Kidney tubule cell (primary cell): ENCODE measurements around the gene UNC45A.
"Not testable (repeated sequence)": the region's sequence is repeated elsewhere in the genome, so short reads cannot be mapped to it uniquely, and the experiment has no call there.

Experiments
- DNase-seq: peaks from one replicate; pipeline ENCODE4 v3.0.0-alpha.2; 2018; ENCODE audit warnings: low spot score

Gene UNC45A

DNA sequence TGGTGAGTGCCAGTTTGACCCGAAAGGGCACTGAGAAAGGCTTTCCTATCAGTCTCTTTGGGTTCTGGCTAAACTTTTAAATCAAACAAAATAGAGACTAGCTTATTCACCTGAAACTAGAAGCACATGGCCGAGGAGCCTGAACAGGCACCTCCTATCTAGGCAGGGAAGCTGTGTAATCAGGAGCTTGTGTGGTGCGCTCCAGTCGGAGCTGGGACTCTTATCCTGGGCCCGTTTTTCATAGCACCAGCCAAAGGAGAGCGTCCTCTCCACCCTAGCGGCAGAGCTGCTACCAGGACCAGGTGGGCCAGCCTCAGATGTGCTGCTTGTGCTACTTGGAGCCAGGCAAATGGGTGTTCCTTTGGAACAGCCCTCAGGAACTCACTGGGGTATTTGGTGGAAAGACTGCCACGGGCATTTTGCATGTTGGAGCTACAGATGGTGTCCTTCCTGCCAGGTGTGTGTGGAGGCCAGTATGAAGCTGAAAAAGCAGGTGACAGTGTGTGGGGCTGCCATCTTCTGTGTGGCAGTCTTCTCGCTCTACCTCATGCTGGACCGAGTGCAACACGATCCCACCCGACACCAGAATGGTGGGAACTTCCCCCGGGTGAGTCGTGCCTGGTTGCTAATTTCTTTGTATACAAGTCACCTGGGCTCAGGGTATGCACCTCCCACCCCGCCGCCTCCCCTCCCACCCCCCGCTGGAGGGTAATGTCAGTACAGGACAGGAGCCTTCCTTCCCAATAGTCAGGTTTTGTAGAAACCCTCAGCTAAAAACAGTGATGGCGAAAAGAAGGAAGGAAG, 31.1 kb upstream of the UNC45A start:
- peak; percentile 43 for DNase-seq

DNA sequence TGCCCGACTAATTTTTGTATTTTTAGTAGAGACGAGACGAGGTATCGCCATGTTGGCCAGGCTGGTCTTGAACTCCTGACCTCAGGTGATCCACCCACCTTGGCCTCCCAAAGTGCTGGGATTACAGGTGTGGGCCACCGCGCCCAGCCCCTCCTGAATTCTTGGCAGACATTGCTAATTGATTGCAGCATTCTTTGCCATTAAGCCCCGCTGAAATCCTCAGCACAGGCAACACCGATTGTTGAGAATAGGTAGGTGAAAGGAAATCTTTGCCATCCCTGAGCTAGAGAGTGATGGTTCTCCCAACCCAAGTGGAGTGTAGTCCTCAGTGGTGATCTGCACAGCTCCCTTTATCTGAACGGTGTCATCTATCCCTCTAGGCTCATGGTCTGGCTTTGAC, 30.3 kb upstream of the UNC45A start:
- DNase-seq = no peak

DNA sequence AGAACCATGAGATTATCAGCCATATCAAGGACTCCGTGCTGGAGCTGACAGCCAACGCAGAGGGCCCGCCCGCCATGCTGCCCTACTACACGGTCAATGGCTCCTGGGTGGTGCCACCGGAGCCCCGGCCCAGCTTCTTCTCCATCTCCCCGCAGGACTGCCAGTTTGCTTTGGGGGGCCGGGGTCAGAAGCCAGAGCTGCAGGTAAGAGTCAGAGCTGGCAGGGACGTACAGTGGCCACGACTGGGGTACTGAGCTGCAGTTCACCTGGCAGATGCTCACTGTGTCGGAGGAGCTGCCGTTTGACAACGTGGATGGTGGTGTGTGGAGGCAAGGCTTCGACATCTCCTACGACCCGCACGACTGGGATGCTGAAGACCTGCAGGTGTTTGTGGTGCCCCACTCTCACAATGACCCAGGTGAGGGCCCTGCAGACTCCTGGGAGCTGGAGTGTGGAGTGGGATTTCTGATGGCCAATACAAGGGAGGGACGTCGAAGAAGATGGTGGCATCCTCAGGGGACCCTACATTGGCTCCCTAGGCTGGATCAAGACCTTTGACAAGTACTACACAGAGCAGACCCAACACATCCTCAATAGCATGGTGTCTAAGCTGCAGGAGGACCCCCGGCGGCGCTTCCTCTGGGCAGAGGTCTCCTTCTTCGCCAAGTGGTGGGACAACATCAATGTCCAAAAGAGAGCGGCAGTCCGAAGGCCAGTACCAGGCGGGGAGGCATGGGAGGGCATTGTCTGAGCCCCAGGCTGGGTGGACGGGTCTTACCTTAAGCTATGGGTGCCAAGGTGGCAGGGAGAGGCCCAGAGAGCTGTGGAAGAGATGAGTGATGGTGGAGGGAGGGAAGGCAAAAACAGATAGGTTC, 29.5 kb upstream of the UNC45A start:
- DNase-seq = no peak

DNA sequence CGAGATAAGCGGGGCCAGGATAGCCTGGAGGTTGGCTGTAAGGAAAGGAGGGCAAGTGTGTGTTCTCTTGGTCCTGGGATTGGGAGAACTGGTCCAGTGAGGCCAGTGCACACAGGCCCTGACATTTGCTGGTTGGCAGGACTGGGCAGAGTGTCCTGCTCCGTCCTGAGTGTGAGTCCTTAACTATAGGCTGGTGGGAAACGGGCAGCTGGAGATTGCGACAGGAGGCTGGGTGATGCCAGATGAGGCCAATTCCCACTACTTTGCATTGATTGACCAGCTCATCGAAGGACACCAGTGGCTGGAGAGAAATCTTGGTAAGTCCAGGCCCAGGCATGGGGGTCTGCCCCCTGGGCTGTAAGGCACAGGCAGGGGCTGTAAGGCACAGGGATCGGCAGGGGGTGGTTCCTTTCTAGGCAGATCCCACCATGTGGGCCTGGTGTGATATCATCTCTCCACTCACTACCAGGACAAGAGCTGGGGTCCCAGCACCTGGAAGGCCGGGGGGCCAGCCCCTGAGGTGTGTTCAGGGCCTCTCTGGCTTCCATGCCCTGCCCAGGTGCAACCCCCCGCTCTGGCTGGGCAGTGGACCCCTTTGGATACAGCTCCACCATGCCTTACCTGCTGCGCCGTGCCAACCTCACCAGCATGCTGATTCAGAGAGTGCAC, 28.8 kb upstream of the UNC45A start:
- no peak for DNase-seq

DNA sequence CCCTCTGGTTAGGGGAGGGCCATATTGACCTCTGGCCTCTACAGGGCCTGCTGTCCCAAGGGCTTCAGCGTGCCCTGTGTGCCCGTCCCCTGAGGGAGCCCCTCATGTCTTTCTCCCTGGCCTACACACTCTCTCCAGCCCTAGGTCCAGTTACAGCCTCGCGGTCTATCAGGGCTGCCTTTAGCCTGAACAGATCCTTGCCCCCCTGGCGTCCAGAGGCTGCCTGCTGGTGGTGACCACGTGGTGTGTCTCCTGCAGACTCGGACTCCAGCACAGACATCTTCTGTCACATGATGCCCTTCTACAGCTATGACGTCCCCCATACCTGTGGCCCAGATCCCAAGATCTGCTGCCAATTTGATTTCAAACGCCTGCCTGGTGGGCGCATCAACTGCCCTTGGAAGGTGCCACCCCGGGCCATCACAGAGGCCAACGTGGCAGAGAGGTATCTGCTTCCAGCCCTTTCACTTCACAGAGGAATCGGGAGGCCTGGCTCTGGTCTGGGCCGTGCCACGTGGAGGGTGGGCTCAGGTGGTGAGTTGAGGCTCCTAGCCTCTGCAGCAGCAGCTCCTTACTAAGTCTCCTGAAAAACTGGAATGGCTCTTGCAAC, 27.9 kb upstream of the UNC45A start:
- no peak for DNase-seq

DNA sequence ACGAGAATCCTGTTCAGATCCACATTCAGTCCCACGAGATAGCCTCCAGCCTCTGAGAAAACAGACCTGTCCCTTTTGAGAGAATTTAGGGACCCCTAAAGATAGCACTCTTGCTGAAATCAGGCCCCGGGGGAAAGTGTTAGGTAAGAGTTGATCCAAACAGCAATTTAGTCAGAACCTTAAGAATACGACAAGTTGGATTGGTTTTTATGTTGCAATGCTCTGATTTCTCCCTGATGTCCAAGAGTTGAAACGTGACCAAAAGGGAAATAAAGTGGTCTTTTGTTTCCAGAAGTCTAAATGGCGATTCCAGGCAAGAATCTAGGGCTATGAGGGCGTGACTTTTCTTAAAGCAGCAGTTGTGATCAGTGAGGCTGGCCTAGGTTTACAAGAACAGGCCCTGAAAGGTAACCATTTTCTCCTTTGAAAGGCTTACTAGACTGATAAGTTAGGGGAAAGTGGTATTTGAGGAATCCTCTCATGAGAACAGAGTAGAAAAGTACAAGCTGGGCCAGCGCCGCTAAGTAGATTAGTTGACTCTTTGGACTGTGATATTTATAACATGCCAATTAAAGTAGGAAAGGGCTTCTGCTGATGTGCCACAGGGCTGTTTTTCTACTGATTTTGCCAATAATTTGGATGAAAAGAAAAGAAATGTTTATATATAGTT, 27.1 kb upstream of the UNC45A start:
- DNase-seq = no peak

DNA sequence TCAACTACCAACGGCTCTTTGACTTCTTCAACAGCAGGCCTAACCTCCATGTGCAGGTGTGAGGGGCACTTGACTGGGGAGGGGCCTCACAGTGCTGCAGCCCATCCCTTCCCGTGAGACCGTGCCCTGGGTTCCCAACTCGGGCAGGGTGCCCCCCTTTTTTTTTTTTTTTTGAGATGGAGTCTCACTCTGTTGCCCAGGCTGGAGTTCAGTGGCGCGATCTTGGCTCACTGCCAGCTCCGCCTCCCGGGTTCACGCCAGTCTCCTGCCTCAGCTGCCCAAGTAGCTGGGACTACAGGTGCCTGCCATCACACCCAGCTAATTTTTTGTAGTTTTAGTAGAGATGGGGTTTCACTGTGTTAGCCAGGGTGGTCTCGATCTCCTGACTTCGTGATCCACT, 25.6 kb upstream of the UNC45A start:
- not testable (repeated sequence) for DNase-seq

DNA sequence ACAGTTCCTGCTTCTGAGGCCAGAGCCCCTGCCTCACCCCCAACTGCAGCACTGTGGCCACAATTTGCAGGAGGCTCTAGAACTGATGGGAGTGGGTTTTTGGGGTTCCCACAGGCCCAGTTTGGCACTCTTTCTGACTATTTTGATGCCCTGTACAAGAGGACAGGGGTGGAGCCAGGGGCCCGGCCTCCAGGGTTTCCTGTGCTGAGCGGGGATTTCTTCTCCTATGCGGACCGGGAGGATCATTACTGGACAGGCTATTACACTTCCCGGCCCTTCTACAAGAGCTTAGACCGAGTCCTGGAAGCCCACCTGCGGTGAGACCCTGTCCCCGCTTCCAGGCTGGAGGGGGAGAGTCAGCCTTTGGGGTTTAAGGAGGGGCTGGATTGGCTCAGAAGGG, 25.1 kb upstream of the UNC45A start:
- DNase-seq = no peak

DNA sequence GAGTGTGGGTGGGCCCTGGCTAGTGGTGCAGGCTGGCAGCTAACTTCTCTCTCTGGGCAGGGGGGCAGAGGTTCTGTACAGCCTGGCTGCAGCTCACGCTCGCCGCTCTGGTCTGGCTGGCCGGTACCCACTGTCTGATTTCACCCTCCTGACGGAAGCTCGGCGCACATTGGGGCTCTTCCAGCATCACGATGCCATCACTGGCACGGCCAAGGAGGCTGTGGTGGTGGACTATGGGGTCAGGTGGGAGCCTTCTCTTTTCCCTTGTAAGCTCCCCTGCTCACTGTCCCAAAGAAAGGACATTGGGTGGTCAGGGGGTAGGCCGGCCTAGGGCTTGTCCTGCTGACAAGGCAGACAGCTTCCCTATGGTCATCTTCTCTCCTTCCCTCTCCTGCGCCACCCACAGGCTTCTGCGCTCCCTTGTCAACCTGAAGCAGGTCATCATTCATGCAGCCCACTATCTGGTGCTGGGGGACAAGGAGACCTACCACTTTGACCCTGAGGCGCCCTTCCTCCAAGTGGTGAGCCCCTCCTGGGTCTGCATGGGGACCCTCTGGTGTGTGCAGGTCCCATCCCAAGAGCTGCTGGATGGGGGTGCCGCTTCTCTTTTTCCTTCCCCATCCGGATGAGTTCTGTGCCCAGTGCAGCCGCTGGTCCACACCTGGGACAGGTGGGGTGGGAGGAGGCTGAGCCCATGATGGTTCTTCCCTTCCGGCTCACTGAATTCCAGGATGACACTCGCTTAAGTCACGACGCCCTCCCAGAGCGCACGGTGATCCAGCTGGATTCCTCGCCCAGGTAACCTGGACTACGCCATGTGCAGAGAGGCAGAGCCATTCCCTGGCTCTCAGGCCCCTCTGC, 24.4 kb upstream of the UNC45A start:
- DNase-seq = no peak

DNA sequence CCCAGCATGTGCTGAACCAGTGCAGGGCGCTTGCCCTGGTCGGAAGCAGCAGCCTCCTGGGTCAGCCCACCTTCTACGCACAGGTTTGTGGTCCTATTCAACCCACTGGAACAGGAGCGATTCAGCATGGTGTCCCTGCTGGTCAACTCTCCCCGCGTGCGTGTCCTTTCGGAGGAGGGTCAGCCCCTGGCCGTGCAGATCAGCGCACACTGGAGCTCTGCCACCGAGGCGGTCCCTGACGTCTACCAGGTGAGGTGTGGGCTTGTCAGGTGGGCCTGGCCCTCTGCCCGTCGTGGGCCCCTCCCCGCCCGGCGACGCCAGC, 23.8 kb upstream of the UNC45A start:
- no peak for DNase-seq

DNA sequence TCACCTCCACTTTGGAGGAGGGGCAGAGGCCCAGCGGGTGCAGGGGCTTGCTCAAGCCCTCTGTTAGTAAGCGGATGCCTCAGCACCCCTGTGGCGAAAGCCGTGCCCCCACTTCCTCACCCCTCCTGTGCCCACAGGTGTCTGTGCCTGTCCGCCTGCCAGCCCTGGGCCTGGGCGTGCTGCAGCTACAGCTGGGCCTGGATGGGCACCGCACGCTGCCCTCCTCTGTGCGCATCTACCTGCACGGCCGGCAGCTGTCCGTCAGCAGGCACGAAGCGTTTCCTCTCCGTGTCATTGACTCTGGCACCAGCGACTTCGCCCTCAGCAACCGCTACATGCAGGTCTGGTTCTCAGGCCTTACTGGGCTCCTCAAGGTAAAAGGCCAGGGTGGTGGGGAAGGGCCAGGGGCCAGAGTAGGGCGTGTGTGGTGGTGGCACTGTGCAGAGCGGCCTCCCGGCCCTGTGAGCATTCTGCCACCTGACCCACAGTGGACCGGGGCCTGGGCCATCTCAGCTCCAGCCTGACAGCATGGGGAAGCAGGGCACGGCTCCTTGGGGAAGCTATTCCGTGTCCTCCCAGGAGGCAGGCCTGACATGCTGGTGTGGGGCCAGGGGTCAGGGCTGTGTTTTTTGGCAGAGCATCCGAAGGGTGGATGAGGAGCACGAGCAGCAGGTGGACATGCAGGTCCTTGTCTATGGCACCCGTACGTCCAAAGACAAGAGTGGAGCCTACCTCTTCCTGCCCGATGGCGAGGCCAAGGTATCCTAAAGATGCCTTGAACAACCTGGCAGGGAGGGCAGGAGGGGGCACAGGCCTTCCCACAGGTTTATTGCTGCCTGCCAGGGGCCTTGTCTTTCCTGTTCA, 22.9 kb upstream of the UNC45A start:
- DNase-seq = no peak

DNA sequence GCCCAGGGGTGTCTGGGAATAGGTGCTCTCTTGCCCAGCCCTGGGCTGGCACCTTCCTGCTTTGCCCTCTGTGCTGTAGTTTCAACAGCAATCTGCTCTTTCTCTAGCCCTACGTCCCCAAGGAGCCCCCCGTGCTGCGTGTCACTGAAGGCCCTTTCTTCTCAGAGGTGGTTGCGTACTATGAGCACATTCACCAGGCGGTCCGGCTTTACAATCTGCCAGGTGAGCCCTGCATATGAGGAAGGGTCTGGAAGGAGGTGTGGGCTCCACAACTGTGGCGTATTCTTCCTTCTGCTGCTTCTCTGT, 22.4 kb upstream of the UNC45A start:
- DNase-seq = no peak

DNA sequence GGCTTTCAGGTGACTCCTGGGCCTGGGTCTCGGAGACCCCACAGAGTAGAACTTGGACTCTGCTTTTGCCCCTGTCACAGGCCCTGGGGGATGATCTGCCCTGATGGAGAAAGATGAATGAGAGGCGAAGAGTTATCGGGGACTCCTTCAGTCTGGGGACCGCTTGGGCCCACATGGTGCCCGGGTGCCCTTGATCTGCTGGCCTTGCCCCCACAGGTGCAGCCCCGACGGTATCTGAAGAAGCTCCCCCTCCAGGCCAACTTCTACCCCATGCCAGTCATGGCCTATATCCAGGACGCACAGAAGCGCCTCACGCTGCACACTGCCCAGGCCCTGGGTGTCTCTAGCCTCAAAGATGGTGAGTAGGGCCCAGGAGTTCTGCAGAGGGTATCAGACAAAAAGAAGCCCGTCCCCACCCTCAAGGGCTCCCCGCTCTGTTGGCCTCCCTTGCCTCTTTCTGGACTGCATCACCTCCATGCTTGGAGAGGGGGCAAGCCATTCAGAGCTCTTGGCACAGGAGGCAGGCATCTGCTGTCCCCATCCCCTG, 21.6 kb upstream of the UNC45A start:
- no peak for DNase-seq

DNA sequence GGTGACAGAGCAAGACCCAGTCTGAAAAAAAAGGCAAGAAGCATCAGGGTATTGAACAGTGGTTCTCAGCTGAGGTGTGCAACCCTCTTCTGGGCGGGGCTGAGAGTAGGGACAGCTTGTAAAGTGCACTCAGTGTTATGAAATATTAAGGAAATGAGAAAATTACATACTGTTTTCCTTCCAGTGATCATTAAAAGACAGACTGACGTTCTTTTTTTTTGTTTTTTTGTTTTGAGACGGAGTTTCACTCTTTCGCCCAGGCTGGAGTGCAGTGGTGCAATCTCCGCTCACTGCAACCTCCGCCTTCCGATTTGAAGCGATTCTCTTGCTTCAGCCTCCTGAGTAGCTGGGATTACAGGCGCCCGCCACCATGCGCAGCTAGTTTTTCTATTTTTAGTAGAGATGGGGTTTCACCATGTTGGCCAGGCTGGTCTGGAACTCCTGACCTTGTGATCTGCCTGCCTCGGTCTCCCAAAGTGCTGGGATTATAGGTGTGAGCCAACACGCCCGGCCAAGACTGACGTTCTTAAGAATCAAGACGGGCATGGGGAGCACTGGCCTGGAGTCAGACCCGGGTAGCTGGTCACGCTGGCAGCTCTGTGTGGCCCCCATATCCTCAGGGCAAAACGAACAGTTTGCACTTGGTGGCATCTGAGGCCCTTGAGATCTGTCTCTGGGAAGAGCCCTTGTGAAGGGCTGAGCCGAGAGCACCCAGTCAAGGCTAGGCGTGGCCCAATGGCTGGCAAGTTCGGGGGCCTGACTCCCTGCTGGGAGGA, 20.6 kb upstream of the UNC45A start:
- no peak for DNase-seq

DNA sequence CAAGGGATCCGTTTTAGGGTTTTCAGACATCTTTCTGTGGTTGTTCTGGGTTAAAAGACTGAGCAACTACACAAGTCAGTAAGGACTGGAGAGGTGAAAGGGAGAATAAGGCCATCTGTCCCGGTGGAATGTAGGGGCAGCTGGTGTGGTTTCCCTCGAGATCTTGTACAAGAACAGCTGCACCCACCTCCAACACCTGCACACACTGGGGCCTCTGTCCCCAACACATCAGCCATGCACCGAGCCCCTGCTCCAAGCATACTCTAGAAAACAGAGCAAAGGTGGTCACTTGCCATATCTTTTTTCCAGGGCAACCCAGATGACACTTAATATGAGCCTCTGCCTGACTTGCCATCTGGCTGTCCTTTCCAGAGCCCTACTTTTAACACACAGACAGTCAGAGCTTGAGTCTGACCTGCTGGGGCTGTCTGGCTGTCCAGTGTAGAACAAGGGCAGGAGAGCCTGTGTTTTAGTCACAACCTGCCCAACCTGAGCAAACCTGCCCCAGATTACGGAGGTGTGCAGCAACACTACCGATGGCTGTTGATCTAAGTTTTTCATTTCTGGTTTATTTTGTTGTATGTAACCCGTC, 19.8 kb upstream of the UNC45A start:
- no peak for DNase-seq

DNA sequence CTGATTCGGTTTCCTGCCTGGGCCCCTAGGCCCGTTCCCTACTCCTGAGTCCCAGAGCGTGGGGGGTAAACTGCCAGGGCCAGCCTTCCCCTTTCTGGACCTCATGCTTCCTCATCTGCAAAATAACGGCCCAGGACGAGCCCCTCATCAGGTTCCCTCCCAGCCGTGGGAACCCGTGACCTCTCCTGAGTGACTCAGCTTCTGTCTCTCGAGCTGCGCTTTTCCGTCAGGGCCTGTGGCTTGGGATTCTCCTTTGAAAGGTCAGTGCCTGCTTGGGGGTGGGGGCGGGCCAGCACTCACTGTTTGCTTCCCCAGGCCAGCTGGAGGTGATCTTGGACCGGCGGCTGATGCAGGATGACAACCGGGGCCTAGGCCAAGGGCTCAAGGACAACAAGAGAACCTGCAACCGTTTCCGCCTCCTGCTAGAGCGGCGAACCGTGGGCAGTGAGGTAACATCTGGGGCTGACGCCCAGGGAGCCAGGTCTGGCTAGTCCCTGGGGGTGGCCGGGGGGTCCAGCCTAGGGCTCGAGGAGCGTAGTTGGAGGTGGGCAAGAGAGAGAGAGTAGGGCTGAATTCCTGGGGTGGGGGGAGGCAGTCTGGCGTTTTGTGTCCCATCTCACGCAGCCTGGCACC, 19.2 kb upstream of the UNC45A start:
- DNase-seq = no peak

DNA sequence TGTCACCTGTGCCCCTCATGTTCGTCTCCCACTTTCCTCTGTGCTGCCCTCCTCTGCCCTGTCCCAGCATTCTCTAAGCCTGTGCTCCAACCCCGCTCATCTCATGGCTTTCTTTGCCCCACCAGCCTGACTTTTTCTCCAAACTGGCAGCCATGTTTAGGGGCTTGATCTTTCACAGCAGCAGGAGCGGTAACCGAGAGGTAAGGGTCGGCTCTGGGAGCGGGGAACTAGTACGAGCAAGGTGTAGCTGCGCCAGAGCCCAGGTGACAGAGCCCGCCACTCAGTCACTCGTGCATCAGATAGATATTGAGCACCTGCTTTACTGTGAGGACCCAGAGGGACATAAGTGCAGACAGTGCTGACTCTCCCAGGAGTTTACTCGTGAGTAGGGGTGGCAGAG, 18.6 kb upstream of the UNC45A start:
- no peak for DNase-seq

DNA sequence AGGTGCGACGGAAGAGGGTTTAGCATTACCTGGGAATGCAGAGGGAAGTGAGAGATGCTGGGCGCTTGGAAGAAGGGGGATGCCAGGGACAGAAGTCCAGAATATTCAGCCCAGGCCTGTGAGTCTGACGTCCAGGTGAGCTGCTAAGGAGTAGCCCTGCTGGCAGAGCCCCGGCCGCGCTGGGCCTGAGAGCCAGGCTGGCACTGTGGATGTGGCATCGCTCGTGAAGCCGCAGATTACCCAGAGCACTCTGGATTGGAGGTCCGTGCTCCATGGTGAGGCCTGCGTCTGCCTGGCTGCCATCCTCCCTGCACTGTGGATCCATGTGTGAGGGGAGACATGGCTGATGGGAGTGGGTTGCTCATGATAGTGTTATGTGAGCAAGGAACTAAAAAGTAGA, 17.5 kb upstream of the UNC45A start:
- no peak for DNase-seq
